GM11168 (cell line): ENCODE results near the gene PDE2A.

ENCODE experiments used
- in situ Hi-C: fragments of 300-500 bp; cut with MboI; formaldehyde crosslinking; loops from one replicate; pipeline ENCODE4 v1.12.0; 2022; ENCODE audit warnings: low sequenced_read_pairs; ENCODE audit not compliant: unreplicated experiment

Gene PDE2A

GRCh38 chr11:72705442-72706365 is 31.5 kb upstream of the PDE2A start:
- in situ Hi-C loops, result no loop called here

- in situ Hi-C loops, result no loop called here
These were observed 30.6 kb upstream of the PDE2A start for GRCh38 chr11:72704783-72705265.

GRCh38 chr11:72704028-72704782 is 30.0 kb upstream of the PDE2A start:
- in situ Hi-C loops, result no loop called here

- in situ Hi-C loops, result no loop called here
These were observed 29.2 kb upstream of the PDE2A start for GRCh38 chr11:72703267-72704008.

- in situ Hi-C loops, result no loop called here
These were observed 28.5 kb upstream of the PDE2A start for GRCh38 chr11:72702577-72703241.

GRCh38 chr11:72702096-72702495 is 27.9 kb upstream of the PDE2A start:
- in situ Hi-C loops, result no loop called here

- in situ Hi-C loops, result no loop called here
These were observed 27.2 kb upstream of the PDE2A start for GRCh38 chr11:72701466-72701865.

GRCh38 chr11:72700146-72700545 is 25.9 kb upstream of the PDE2A start:
- in situ Hi-C loops, result no loop called here

- in situ Hi-C loops, result no loop called here
These were observed 23.6 kb upstream of the PDE2A start for GRCh38 chr11:72697814-72698213.

- in situ Hi-C loops, result no loop called here
These were observed 22.9 kb upstream of the PDE2A start for GRCh38 chr11:72696866-72697700.

GRCh38 chr11:72695354-72695753 is 21.1 kb upstream of the PDE2A start:
- in situ Hi-C loops, result no loop called here

- in situ Hi-C loops, result no loop called here
These were observed 19.2 kb upstream of the PDE2A start for GRCh38 chr11:72693271-72693968.

- in situ Hi-C loops, result no loop called here
These were observed 18.4 kb upstream of the PDE2A start for GRCh38 chr11:72692498-72693237.

GRCh38 chr11:72690166-72690565 is 15.9 kb upstream of the PDE2A start:
- in situ Hi-C loops, result no loop called here

- in situ Hi-C loops, result no loop called here
These were observed 14.7 kb upstream of the PDE2A start for GRCh38 chr11:72688929-72689328.

GRCh38 chr11:72688486-72688885 is 14.3 kb upstream of the PDE2A start:
- in situ Hi-C loops, result no loop called here

GRCh38 chr11:72687326-72687725 is 13.1 kb upstream of the PDE2A start:
- in situ Hi-C loops, result no loop called here

GRCh38 chr11:72686639-72687220 is 12.5 kb upstream of the PDE2A start:
- in situ Hi-C loops, result no loop called here
